SH-SY5Y (cell line): ENCODE measurements around the gene ZBP1.

Experiments
- GATA2 ChIP-seq: IDR thresholded peaks from 2 replicates; pipeline ENCODE4 v1.6.1; 2011; ENCODE audit warnings: mild to moderate bottlenecking, low read depth, low read length
- GATA3 ChIP-seq: IDR thresholded peaks from 2 replicates; pipeline ENCODE4 v1.6.1; 2011; ENCODE audit warnings: low read depth, mild to moderate bottlenecking, low read length, moderate library complexity

The ZBP1 gene

GRCh38 chr20:57661746-57662455 lies 41.7 kb upstream of the ZBP1 start:
- TF ChIP-seq GATA3, result no peak
- no peak for TF ChIP-seq GATA2

GRCh38 chr20:57660922-57661745 lies 40.9 kb upstream of the ZBP1 start:
- no peak for TF ChIP-seq GATA2
- TF ChIP-seq GATA3, result no peak

- no peak for TF ChIP-seq GATA3
- no peak for TF ChIP-seq GATA2
These were observed 40.1 kb upstream of the ZBP1 start for GRCh38 chr20:57660181-57660921.

DNA sequence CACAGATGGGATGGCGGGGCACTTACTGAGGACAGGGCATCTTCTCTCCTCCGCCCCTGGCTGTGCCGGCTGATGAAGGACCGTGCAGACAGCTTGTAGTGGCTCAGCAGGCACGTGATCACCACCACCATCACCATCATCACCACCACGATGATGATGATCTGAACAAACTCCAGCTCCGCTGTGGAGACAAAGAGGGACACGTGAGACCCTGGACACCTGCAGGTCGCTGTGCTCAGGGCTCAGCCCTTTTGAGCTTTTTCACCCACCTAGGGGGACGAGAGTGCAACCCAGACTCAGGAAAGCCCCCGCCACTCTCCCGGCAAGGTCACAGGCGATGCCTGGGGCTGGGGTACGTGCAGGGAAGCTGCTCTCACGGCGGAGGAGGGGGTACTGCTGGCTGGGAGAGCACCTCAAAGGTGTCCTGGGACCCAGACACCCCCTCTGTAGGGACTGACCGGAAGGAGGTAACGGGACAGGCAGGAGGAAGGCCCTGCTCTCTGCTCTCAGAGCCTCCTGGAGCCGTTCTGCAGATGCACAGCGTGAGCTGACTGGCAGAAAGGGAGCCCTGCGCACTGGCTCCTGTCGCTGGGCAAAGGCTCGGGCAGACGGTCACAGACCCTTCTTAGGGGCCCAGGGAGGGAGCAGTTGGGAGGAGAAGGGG lies 39.4 kb upstream of the ZBP1 start:
- TF ChIP-seq GATA2 (no peak), GATA3 (no peak)

GRCh38 chr20:57658833-57659516 lies 38.7 kb upstream of the ZBP1 start:
- no peak for TF ChIP-seq GATA3
- no peak for TF ChIP-seq GATA2

- TF ChIP-seq GATA3, result no peak
These were observed 38.2 kb upstream of the ZBP1 start for GRCh38 chr20:57658447-57658832.

DNA sequence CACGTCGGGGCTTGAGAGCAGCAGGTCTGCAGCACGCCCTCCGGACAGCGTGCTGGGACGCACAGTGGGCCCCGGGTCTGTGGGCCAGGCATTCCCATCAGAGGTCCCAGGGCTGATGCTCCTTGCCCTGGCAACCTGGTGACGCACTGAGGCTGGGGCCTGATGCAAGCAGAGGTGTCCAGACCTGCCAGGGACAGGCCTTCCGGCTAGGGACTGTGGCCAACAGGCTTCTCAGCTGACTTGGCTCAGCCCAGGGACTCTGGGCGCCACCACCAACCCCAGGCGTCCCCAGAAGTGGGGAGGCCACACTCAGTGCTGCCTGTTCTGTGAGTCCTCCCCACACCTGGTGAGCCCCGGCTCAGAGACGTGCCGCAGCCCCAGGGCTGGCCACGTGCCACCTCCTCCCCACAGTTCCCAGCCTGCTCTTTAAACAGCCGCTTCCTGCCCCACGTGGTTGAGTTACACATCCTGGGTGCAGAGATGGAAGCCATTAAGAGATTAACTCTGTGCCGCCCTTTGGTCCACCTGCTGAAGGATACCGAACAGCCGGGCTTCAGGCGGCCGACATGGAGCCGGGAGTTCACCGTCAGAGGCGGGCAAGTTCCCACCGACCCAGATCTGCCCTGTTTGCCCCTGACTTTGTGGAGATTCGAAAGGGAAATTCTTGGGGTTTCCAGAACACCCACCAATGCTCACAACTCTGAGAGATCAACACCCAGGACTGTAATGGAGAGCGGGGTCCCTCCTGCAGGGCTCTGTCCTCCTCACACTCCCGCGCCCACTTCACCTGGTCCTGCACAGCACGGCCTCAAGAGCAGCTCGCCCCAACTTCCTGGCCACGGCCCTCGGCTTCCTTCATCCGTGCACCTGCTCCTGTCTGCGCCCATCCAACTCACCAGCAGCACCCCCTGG lies 37.6 kb upstream of the ZBP1 start:
- TF ChIP-seq GATA3, result no peak
- TF ChIP-seq GATA2, result no peak

DNA sequence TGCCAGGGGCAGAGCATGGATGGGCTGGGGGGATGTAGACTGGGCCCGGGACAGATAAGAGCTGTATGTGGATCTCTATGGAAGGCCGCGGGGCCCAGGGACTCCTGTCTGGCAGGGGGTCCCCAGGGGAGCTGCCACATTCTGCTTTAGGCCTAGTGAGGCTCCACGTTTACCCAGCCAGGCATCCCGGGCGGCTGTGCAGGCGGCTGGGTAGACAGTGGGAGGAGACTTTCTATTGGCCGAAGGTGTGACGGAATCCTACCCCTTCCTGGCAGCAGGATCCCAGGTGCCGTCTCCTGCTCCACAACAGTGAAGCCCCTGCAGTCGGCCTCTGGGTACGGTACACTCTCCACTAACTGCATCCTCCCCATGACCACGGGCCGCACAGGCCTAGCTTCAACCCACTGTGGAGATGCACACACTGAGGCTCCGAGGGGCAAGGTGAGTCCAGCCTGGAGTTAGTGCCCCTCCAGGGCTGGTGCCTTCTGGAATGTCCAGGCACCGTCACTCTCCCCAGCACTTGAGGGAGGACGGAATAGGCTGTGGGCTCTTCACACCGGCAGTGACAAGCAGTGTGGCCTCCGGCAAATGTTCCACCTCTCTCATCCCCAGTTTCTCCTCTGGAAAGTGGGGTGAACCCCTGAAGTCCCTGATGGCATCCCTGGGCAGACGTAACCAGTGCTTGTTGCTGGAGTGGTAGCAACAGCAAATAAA lies 36.8 kb upstream of the ZBP1 start:
- TF ChIP-seq GATA2 (no peak), GATA3 (no peak)

DNA sequence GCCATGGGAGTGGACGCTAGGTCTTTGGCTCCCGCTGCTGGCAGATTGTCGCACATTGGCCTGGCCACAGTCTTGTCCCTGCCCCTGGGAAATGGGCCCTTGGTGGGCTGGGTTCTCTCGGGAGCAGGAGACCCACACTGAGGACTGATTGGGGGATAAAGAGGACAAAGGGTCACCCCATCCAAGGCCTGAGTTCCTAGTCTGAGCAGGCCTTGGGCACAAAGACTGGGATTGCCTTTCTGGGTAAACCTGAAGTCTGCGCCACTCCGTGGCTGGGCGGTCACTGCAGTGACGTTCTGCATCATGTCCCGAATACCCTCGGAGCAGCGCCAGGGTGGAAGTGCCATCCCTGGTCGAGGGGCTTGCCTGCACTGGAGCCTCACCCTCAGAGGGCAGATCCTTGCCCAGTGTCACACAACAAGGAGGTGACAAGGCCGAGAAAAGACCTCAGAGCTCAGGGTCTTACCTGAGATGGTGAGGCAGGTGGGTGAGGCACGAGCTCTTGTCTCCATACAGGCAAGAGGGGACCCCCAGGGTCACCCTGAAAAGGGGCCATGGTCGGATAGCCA lies 36.1 kb upstream of the ZBP1 start:
- TF ChIP-seq GATA3, result no peak
- TF ChIP-seq GATA2, result no peak

DNA sequence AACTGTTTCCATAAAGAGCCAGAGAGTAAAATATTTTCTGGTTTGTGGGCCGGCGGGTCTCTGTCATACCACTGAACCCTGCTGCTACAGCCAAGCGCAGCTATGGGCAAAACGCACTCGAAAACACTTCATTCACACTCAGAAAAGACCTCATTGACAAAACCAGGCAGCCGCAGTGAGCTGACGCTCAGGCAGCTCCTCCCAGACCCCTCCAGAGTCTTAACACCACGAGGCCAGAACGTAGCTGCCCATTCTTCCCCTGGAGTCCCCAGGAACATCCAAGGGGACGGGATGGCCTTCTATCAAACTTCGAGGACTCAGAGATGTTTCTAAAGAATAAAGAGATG lies 35.6 kb upstream of the ZBP1 start:
- TF ChIP-seq GATA2 (no peak), GATA3 (no peak)

DNA sequence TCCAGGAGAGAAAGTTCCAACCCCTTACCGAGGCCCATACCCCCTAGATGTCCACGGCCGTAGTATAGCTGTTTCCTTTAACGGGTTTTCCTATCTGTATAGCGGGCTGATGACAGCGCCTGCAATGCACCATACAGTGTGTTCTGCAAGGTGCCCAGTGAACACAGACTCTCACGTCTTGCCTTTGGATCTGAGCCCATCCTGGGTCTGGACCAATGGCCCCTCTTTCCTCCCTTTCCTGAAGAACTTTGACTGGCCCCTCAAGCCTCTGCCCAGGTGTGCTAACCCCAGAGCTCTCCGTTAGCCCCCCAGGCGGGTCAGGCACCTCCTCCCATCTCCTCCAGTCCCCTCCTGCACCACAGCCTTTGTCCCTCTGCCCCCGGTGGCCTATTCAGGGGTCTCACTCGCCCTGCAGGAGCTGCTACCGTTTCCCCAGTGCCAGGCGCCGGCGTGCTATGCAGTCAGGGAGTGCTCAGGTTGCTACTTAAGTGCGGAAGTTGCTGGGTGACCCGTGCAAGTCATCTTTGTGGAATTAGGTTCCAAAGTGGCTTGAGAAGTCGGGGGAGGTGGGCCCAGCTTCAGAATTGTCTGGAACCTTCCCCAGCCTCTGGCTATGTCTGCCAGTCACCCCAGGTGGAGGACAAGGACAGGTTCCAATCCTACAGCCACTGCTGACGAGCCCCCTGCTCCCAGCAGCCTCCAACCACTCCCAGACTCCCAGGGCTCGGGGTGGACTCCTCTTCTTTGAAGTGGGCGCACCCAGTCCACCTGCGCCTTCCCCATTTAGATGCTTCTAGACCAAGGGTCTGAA lies 35.0 kb upstream of the ZBP1 start:
- TF ChIP-seq GATA2 (no peak), GATA3 (no peak)
